HepG2 (cell line): Measurements from ENCODE around the gene DAB1. TPM values are rescaled to one million over a fixed set of nuclear protein-coding genes. Genes with fewer than 3 reads are reported as not detected.

Experiments
- ATAC-seq: fragments of 200-7000 bp; cut with Tn5 transposase; 3 replicates; pipeline ENCODE4 v1.9.1; 2020; ENCODE audit warnings: mild to moderate bottlenecking, moderate library complexity
- BruUV-seq: library from RNA; stranded (reverse); fragments of 400-500 nt; replicated peaks from 2 replicates; lab custom pipeline; 2021; lab: Mats Ljungman, UMichigan
- CTCF ChIA-PET: fragments of 300-600 bp; formaldehyde crosslinking; extraction: SDS; loops from one replicate; lab custom pipeline; 2021; ENCODE audit warnings: low total read pairs, inconsistent platforms, low intra/inter-chr PET ratio; lab: Yijun Ruan, JAX
- POLR2A ChIA-PET: fragments of 350-600 bp; sonication (Branson Sonifier 250); formaldehyde crosslinking; loops from one replicate; lab custom pipeline; 2020; ENCODE audit warnings: antibody characterized with exemption, inconsistent platforms; lab: Yijun Ruan, JAX
- DNase-seq: peaks from one replicate; pipeline ENCODE4 v3.0.0-alpha.2; 2015; ENCODE audit warnings: low spot score
- FAIRE-seq: peaks from 3 replicates; lab custom pipeline; 2011; peaks lifted over from hg19 to GRCh38; lab: Jason Lieb, UNC
- H2AFZ ChIP-seq: one replicate; pipeline ENCODE4 v1.6.1; 2011; ENCODE audit warnings: low read length, inconsistent platforms
- H3K27ac ChIP-seq: fragments of 300-600 bp; 3 replicates; pipeline ENCODE4 v1.8.0; 2011; ENCODE audit warnings: mixed run types, mild to moderate bottlenecking, mixed read lengths, low read length, inconsistent platforms; ENCODE audit not compliant: insufficient read depth; ENCODE audit errors: extremely low read length
- H3K27me3 ChIP-seq, 2 experiments: fragments of 200-600 bp in 1 of 2; 2 replicates in 1 of 2; 3 replicates in 1 of 2; pipeline versions ENCODE4 v1.6.0 to v1.8.0; 2011; ENCODE audit warnings: low read length in 2 of 2, mild to moderate bottlenecking in 2 of 2, moderate library complexity in 2 of 2, inconsistent platforms in 1 of 2; ENCODE audit not compliant: insufficient read depth in 2 of 2, control insufficient read depth in 1 of 2
- H3K36me3 ChIP-seq, 2 experiments: fragments of 200-600 bp in 1 of 2; replicated peaks in 1 of 2; 2 replicates in 1 of 2; 3 replicates in 1 of 2; pipeline versions ENCODE4 v1.5.1 to v1.8.0; 2011; ENCODE audit warnings: low read length in 2 of 2, inconsistent platforms in 1 of 2; ENCODE audit not compliant: insufficient read depth in 2 of 2, control insufficient read depth in 1 of 2
- H3K4me1 ChIP-seq: 2 replicates; pipeline ENCODE4 v1.5.1; 2012; ENCODE audit warnings: low read length, inconsistent platforms; ENCODE audit not compliant: insufficient read depth
- H3K4me2 ChIP-seq: 2 replicates; pipeline ENCODE4 v1.6.0; 2011; ENCODE audit warnings: low read depth, low read length, inconsistent platforms
- H3K4me3 ChIP-seq, 3 experiments: fragments of 200-600 bp in 1 of 3; sonication (generic), shearing (Covaris generic) in 1 of 3; replicated peaks in 1 of 3; 2 replicates each; pipeline ENCODE4 v1.5.1; 2011 to 2016; ENCODE audit warnings: low read length in 3 of 3, inconsistent platforms in 2 of 3, low read depth in 2 of 3, mild to moderate bottlenecking in 2 of 3, control low read depth in 1 of 3, mixed read lengths in 1 of 3; ENCODE audit not compliant: insufficient read depth in 1 of 3
- H3K79me2 ChIP-seq: one replicate; pipeline ENCODE4 v1.6.1; 2011; ENCODE audit warnings: low read length, inconsistent platforms; ENCODE audit not compliant: insufficient read depth
- H3K9ac ChIP-seq: 2 replicates; pipeline ENCODE4 v1.6.0; 2011; ENCODE audit warnings: mild to moderate bottlenecking, low read depth, low read length, inconsistent platforms; ENCODE audit not compliant: insufficient read depth
- H3K9me3 ChIP-seq: 2 replicates; pipeline ENCODE4 v1.5.1; 2012; ENCODE audit warnings: mild to moderate bottlenecking, low read length
- H4K20me1 ChIP-seq: 2 replicates; pipeline ENCODE4 v1.6.0; 2011; ENCODE audit warnings: inconsistent platforms, mild to moderate bottlenecking, low read length, moderate library complexity; ENCODE audit not compliant: insufficient read depth
- ATF7-NPFF ChIP-seq: sonication (generic); formaldehyde crosslinking; IDR thresholded peaks from 2 replicates; pipeline ENCODE4 v1.8.1; 2023; ENCODE audit warnings: mild to moderate bottlenecking, low read depth, missing genetic modification reagents, moderate library complexity
- BHLHE40 ChIP-seq: IDR thresholded peaks from 2 replicates; pipeline ENCODE4 v1.6.1; 2011; ENCODE audit warnings: low read length, improper control_type of control experiment
- CAMTA2 ChIP-seq: sonication (generic); formaldehyde crosslinking; IDR thresholded peaks from 2 replicates; pipeline ENCODE4 v1.4.0; 2020; ENCODE audit warnings: mild to moderate bottlenecking, missing genetic modification reagents, borderline replicate concordance
- CBFB ChIP-seq: sonication (generic); formaldehyde crosslinking; IDR thresholded peaks from 2 replicates; pipeline ENCODE4 v1.4.0; 2020; ENCODE audit warnings: missing genetic modification reagents
- CHD2 ChIP-seq: IDR thresholded peaks from 2 replicates; pipeline ENCODE4 v1.6.1; 2011; ENCODE audit warnings: low read depth, low read length, improper control_type of control experiment
- FLYWCH1 ChIP-seq: sonication (generic); formaldehyde crosslinking; IDR thresholded peaks from 2 replicates; pipeline ENCODE4 v1.8.1; 2023; ENCODE audit warnings: mild to moderate bottlenecking, missing genetic modification reagents
- HOXD1 ChIP-seq: sonication (generic); formaldehyde crosslinking; IDR thresholded peaks from 2 replicates; pipeline ENCODE4 v1.5.0; 2020; ENCODE audit warnings: missing genetic modification reagents
- IRF2 ChIP-seq: IDR thresholded peaks from 2 replicates; pipeline ENCODE4 v1.6.1; 2018; ENCODE audit warnings: missing genetic modification reagents, missing compliant biosample characterization
- PHF20 ChIP-seq: sonication (generic); formaldehyde crosslinking; IDR thresholded peaks from 2 replicates; pipeline ENCODE4 v1.5.0; 2020; ENCODE audit warnings: mild to moderate bottlenecking, missing genetic modification reagents
- PPARG ChIP-seq: conservative IDR thresholded peaks from 2 replicates; pipeline ENCODE4 v1.6.1; 2016; ENCODE audit warnings: missing biosample characterization, missing genetic modification reagents
- SP5 ChIP-seq: IDR thresholded peaks from 2 replicates; pipeline ENCODE4 v1.6.1; 2016; ENCODE audit warnings: low read depth, borderline replicate concordance
- ZMYM2 ChIP-seq: sonication (generic); formaldehyde crosslinking; IDR thresholded peaks from 2 replicates; pipeline ENCODE4 v1.8.0; 2022; ENCODE audit warnings: mild to moderate bottlenecking, missing genetic modification reagents
- ZNF24 ChIP-seq: fragments of 450-650 bp; IDR thresholded peaks from 2 replicates; pipeline ENCODE4 v1.6.1; 2017; ENCODE audit warnings: antibody characterized with exemption, mild to moderate bottlenecking
- ZNF263 ChIP-seq: sonication (generic); formaldehyde crosslinking; IDR thresholded peaks from 2 replicates; pipeline ENCODE4 v1.4.0; 2020; ENCODE audit warnings: missing genetic modification reagents
- ZNF33B ChIP-seq: sonication (generic); formaldehyde crosslinking; IDR thresholded peaks from 2 replicates; pipeline ENCODE4 v1.5.1; 2020; ENCODE audit warnings: mild to moderate bottlenecking, missing genetic modification reagents
- ZNF484 ChIP-seq: sonication (generic); formaldehyde crosslinking; IDR thresholded peaks from 2 replicates; pipeline ENCODE4 v1.5.1; 2020; ENCODE audit warnings: mild to moderate bottlenecking, low read depth, missing genetic modification reagents, borderline replicate concordance
- ZNF703 ChIP-seq: sonication (generic); formaldehyde crosslinking; IDR thresholded peaks from 2 replicates; pipeline ENCODE4 v1.5.1; 2020; ENCODE audit warnings: missing genetic modification reagents, mild to moderate bottlenecking, moderate library complexity, borderline replicate concordance
- ZNF720 ChIP-seq: sonication (generic); formaldehyde crosslinking; IDR thresholded peaks from 2 replicates; pipeline ENCODE4 v1.4.0; 2020; ENCODE audit warnings: missing genetic modification reagents
- ZNF788 ChIP-seq: sonication (generic); formaldehyde crosslinking; IDR thresholded peaks from 2 replicates; pipeline ENCODE4 v1.5.0; 2020; ENCODE audit warnings: mild to moderate bottlenecking, missing genetic modification reagents, borderline replicate concordance
- whole genome bisulfite sequencing: methylation state at CpG from one replicate; pipeline ENCODE4 v1.1.6; 2017; ENCODE audit warnings: low lambda C conversion rate; 5-methylcytosine and 5-hydroxymethylcytosine counted together
- in situ Hi-C: cut with HindIII; loops from 2 replicates; pipeline ENCODE4 v1.10.0; 2017; ENCODE audit warnings: low pct_unique_long_range_greater_than_20kb; ENCODE audit not compliant: extremely low pct_ligation_motif_present
- intact Hi-C: fragments of 100-400 bp; cut with micrococcal nuclease; formaldehyde crosslinking; loops from one replicate; pipeline ENCODE4 v1.10.0; 2022; ENCODE audit not compliant: unreplicated experiment
- polyA plus RNA-seq, 8 experiments: library from polyadenylated mRNA; depleted of rRNA in 3 of 8; stranded (reverse) in 7 of 8; unstranded in 1 of 8; fragments of >200 nt; fragmentation: Illumina TruSeq in 4 of 8; extraction: Trizol in 4 of 8; gene quantifications; 2 replicates each; pipeline versions ENCODE4 v1.2.1 to v1.2.3, GENCODE V29; 2011 to 2016; ENCODE audit warnings: low read depth in 4 of 8, missing spikeins in 1 of 8, mixed read lengths in 1 of 8; ENCODE audit not compliant: insufficient read depth in 1 of 8
- total RNA-seq, 5 experiments: library from RNA; depleted of rRNA; stranded (reverse); fragments of >200 nt; fragmentation: Illumina TruSeq; extraction: Trizol; gene quantifications; 2 replicates each; pipeline ENCODE4 v1.2.3, GENCODE V29; 2016; ENCODE audit warnings: low read depth in 1 of 5
- TF ChIP-seq, protein P1 (sequence below): sonication (generic); formaldehyde crosslinking; IDR thresholded peaks from 2 replicates; pipeline ENCODE4 v1.5.0; 2020; ENCODE audit warnings: missing genetic modification reagents

The DAB1 gene
- total and polyA plus RNA-seq, 2 of the 13 experiments (the other 11 are each of a cell fraction or from before 2014, with no cell fraction given), result 0.04 to 0.13 TPM

DNA sequence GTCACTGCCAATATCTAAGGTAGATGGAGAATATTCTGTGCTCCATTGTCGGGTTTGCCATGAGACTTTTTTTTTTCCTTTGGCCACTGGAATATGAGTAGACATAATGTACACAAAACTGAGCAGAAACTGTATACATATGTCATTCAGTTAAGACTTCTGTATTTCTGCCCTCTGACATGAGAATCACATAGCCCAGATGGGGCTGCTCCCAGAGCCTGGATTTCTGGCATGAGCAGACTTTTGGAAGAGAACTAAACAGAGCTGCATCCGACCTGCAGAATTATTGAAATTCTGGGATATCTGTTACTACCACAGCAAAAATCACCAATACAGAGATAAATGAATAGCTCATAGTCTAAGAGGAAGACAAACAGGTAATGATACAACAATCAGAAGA, 62.3 kb downstream of the DAB1 start:
- no peaks in the 10 kb centered on the region for H3K36me3 ChIP-seq
- POLR2A ChIA-PET, result no interaction called here

DNA sequence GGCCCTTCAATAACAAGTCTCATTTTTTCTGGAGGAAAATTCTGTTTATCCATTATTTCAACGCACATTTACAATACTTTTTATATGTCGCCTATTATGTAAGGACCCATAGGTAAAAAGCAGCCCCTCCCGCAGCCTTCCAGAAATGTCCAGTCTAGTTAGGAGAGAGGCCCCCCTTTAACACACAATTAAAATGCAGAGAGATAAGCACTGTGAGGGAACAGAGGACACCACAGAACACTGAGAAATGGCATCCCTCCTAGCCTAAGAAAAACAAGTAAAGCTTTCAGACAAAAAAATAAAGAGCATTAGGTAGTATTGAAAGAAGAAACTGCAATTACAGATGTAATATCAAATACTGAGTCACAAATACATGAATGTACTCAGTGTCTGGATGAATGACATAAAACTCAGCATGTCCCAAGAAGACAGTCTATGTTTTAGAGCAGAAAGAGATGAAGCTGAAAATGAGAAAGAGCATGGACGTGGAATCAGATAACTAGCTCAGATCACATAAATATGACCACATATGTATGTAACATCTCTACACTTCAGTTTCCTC, 62.9 kb downstream of the DAB1 start:
- no TSS peak for BruUV-seq
- H4K20me1 ChIP-seq, result no peaks in the 10 kb centered on the region
- DNase-seq (no peak), ATAC-seq (no peak), FAIRE-seq (no peak)
- H3K4me1 ChIP-seq, result no peaks in the 10 kb centered on the region
- H3K36me3 ChIP-seq, result no peaks in the 10 kb centered on the region
- in situ Hi-C loops (no loop called here), intact Hi-C loops (no loop called here)
- ChIA-PET CTCF (no interaction called here), POLR2A (no interaction called here)
- no peaks in the 10 kb centered on the region for H3K9me3 ChIP-seq
- no peak overlapping the region for H2AFZ ChIP-seq
- H3K27ac ChIP-seq, result no peak overlapping the region
- no peak overlapping the region for H3K4me2 ChIP-seq
- WGBS, result 80% methylated on average over 4 of the region's 4 CpGs
- H3K9ac ChIP-seq, result no peak overlapping the region
- H3K27me3 ChIP-seq, result no peaks in the 10 kb centered on the region
- H3K4me3 ChIP-seq, result no peak overlapping the region
- no peak for TF ChIP-seq ZNF788
- TF ChIP-seq CAMTA2 (CRISPR knock-in tag), result no peak
- no peak for TF ChIP-seq ZNF720
- TF ChIP-seq ZNF484 (CRISPR knock-in tag), result no peak
- TF ChIP-seq CHD2, result no peak
- no peak for TF ChIP-seq PHF20
- no peak for TF ChIP-seq IRF2 (CRISPR knock-in tag)
- no peak for TF ChIP-seq ZNF703
- no peak for TF ChIP-seq SP5 (CRISPR knock-in tag)
- TF ChIP-seq, protein P1, sequence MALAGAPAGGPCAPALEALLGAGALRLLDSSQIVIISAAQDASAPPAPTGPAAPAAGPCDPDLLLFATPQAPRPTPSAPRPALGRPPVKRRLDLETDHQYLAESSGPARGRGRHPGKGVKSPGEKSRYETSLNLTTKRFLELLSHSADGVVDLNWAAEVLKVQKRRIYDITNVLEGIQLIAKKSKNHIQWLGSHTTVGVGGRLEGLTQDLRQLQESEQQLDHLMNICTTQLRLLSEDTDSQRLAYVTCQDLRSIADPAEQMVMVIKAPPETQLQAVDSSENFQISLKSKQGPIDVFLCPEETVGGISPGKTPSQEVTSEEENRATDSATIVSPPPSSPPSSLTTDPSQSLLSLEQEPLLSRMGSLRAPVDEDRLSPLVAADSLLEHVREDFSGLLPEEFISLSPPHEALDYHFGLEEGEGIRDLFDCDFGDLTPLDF (CRISPR knock-in tag), result no peak
- TF ChIP-seq PPARG (CRISPR knock-in tag), result no peak
- TF ChIP-seq ZNF24, result no peak
- TF ChIP-seq ATF7-NPFF, result no peak
- TF ChIP-seq BHLHE40, result no peak
- TF ChIP-seq FLYWCH1, result no peak
- TF ChIP-seq ZMYM2 (CRISPR knock-in tag), result no peak
- TF ChIP-seq CBFB (CRISPR knock-in tag), result no peak
- TF ChIP-seq ZNF33B, result no peak
- no peak for TF ChIP-seq HOXD1 (CRISPR knock-in tag)
- H3K79me2 ChIP-seq, result no peaks in the 10 kb centered on the region

More for the DNA sequence above, 62.3 kb downstream of the DAB1 start:
- no peak for TF ChIP-seq ZNF263 (CRISPR knock-in tag)
- FAIRE-seq (no peak), DNase-seq (no peak), ATAC-seq (no peak)
- no peaks in the 10 kb centered on the region for H3K4me1 ChIP-seq
- H3K4me3 ChIP-seq, result no peak overlapping the region
- H3K9ac ChIP-seq, result no peak overlapping the region
- intact Hi-C loops (no loop called here), in situ Hi-C loops (no loop called here)
- no peaks in the 10 kb centered on the region for H3K27me3 ChIP-seq
- CTCF ChIA-PET, result no interaction called here
- H2AFZ ChIP-seq, result no peak overlapping the region
- 13% methylated on average over 2 of the region's 2 CpGs for WGBS
- no peaks in the 10 kb centered on the region for H3K9me3 ChIP-seq
- H3K79me2 ChIP-seq, result no peaks in the 10 kb centered on the region
- no peaks in the 10 kb centered on the region for H4K20me1 ChIP-seq
- BruUV-seq, result no TSS peak
- H3K27ac ChIP-seq, result no peak overlapping the region
- H3K4me2 ChIP-seq, result no peak overlapping the region
